GM19328 (cell line): Measurements from ENCODE around the gene SDHB.

Source experiments
- ATAC-seq: cut with Tn5 transposase; IDR thresholded peaks from one replicate; pipeline ENCODE4 v1.9.1; 2021; ENCODE audit warnings: mild to moderate bottlenecking, moderate library complexity; ENCODE audit not compliant: unreplicated experiment

The SDHB gene

DNA sequence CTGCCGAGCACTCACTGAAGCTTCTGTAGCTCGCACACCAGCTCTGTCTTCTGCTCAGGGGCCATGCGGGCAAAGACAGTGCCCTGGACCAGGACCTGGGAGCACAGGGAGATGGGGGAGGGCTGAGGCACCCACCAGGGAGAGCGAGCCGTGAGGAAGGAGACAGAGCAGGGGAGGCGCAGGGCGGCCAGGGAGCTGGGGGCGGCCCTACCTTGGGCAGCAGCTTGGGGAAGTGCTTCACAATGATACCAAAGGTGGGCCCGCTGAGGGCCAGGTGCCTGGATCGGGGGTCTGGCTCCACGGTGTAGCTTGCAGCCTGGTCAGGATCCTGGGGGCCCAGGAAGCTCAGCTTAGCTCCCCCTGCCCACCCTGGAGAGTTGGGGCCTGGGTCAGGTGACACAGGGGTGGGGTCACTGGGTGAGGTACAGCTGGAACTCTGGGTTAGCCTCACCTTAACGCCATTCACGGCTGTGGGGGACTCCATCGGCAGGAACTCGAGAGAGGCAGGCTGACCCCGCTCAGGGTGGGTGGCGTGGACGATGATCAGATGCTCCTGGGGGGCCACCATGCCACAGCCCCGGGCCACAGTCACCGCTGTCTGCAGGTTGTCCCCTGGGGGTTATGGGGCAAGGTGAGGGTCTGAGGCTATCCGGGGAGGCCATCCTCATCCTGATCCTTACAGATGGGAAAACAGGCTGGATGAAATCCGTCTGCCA is 64.0 kb downstream of the SDHB start:
- ATAC-seq: no peak

- ATAC-seq: no peak
Observed at GRCh38 chr1:16988210-16988609, 65.6 kb downstream of the SDHB start.

DNA sequence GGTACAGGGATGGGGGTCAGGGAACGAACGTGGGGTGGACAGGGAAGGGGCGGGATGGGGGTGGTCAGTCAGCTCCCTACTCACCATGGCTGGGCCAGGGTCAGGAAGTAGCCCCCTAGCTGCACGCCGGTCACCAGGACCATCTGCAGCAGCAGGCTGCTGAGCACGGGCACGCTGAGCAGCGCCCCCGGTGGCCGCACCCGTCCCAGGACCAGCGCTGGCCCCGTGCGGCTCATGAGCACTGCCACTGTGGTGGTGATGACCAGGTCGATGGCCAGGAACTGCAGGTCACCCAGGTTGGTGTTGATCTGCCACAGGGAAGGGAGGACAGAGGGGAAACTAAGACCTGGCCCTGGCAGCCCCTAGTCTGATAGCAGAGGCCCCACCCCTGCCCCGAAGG is 66.9 kb downstream of the SDHB start:
- ATAC-seq: no peak

GRCh38 chr1:16986560-16986959 is 67.3 kb downstream of the SDHB start:
- ATAC-seq: no peak

GRCh38 chr1:16986113-16986512 is 67.7 kb downstream of the SDHB start:
- no peak for ATAC-seq

DNA sequence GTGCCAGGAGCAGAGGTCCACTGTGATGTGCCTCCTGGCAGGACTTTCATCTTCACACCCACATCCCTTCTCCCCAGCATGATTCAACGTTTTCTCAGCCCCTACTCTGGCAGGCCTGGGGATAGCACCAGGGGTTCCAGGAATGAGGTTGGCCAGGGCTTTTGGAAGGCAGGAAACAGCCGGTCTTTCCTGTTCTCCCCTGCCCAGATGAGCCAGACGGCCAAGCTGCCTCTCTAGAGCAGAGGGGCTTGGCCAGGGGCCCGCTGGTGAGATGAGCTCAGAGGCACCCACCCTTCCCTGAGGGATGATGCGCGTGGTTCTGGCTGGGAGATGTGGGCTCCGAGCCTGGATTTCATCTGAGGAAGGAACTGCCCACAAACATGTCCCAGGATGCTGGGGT is 69.1 kb downstream of the SDHB start:
- ATAC-seq: no peak

GRCh38 chr1:16983649-16984048 is 70.2 kb downstream of the SDHB start:
- ATAC-seq: no peak

GRCh38 chr1:16982902-16983301 is 70.9 kb downstream of the SDHB start:
- ATAC-seq: no peak

DNA sequence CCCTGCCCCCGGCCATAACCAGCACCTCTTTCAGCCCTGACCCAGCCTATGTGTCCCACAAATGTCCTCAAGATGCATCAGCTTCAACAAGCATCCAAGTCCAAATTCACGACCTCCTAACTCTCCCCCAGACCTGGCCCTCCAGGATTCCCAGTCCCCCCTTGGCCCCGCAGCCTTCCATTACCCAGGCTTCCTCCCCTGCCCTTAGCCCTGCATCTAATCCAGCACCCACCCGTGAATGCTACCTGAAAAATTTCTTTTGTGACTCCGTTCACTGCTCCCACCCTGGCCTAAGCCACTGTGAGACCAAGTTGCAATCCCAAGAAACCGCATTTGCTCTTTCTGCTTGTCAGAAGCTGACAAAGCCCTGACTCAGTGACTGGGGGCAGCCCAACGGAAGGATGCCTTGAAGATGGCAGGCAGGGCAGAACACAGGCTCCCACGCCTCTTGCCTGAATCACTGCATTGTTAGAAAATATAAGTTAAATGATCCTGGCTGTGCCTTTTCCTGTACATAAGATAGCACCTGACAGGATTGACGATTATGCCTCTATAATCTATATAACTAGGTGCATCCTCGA is 72.5 kb downstream of the SDHB start:
- no peak for ATAC-seq

DNA sequence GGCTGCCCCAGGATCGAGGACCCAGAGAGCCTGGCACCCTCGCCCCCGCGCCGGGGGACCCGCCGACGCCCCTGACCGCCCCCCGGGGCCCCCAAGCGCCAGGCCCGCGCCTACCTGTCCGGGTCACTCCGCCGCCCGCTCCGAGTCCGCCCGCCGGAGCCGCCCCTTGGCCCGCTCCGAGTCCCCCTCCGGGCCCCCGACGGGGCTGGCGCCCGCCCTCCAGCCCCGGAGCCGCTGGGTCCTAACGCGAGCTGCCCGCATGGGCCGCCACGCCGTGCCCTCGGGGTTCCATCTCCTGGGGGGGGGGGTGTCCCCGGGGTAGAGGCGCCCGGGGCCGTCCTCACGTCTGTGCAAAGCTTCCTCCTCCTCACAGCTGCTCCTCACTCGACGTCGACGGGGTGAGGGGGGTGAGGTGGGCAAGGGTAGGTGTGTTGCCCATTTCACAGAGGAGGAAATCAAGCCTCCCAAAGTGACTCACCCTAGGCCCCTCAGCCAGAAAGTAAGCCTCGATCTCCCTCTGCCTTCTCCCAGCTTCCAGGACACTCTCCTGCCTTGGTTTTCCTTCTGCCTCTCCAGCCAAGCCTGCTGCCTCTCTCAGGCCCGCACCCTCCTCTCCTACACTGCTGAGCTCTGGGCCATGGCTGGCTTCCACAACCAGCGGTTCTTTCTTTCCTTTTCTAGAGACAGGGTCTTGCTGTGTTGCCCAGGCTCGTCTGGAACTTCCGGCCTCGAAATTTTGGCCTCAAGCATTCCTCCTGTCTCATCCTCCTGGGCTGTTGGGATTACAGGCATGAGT is 73.2 kb downstream of the SDHB start, which contains the start of gene MFAP2:
Gene MFAP2 (minus strand): TSS at position 148 of the 796 bp plus-strand sequence. CDS start 2,347 bp downstream, outside the sequence.
- no peak for ATAC-seq

DNA sequence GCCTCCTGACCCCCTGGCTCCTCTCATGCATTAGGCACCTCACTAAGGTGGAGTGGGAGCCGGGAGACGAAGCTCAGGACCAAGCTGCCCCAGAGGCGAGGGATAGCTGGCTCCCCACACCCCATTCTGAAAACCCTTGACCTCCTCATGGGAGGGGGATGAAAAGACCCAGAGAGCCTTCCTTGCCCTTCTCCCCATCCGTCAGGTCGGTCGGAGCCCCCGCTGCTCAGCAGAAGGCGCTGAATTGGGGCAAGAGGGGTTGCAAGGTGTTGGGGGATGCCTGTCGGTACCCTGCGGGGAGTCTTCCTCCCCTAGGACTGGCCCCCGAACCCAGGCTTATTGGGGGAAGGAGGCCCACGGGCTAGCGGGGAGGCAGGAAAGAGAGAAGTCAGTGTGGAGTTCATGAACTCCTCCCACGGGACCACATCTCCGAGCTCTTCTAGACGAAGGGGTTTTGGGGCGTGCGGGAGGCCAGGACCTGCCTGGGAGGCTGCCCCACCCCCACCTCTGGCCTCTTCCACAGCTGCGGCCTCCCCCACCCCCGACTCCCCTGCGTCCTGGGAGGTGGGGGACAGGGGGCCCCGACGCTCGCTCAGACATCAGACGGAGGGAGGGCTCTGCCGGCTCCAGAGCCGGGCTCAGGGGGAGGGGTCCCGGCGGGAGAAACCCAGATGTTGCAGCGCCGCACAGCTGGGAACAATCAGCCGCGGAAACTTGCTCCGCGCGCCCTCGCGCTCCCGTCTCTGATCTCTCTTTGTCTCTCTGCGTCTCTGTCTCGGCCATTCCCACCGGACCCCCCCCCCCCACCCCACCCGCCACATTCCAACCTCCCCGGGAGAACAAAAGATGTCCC is 74.1 kb downstream of the SDHB start:
- ATAC-seq: no peak

DNA sequence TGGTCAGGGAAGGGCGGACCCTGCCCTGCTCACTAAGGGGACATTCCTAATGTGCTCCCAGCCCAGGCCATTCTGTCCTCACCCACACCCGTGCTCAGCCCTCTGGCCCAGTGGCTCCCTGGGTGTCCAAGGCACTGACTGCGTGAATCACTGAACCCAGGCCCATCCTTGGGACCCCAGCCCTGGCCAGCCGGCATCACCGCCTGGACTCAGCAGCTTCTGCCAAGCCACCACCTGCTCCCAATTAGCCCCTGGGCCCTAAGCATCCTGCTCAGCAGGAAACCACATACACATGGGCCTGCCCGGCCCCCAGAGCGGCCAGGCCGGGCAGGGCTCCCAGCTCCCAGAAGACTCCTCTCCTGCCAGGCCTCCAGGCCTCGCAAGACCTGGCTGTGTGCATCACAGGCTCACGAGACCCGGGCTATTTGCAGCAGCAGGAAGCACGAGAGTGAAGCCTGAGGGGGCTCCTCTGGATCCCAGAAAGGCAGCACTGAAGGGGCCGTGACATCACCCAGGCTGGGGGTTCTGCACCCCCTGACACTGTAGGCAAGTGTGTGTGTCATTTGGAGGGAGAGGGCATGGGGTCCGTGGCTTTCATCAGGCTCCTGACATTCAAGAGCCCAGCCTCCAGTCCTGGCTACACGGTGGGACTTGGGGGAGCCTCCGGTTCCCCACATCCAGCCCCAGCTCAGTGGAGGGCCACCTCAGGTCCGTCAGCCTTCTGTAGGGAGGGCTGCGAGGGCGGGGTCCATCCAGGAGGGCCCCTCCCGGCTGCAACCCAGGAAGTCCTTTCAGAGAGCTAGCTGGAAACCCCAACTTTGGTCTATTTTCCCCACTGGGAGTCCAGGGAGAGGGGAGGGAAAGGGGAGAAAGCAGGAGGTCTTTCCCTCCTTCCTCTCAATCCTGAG is 75.0 kb downstream of the SDHB start:
- no peak for ATAC-seq

DNA sequence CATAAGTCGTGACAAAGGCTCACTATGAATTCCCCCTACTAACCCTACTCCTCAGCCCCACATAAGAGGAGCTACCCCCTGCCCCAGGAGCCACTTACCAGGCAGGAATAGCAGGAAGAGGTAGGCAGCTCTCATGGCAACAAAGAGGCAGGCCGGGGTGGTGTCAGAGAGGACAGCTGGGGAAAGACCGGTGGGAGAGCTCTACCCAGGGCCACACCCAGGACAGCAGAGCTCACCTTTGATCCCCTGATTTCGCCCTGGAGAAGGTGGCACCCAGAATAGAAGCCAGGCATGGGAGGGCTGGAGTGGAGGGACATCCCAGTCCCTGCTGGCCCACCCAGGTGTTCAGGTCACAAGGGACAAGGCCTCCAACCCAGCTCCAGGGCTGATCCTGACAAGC is 75.7 kb downstream of the SDHB start:
- ATAC-seq: no peak

- no peak for ATAC-seq
Observed at GRCh38 chr1:16977377-16977776, 76.5 kb downstream of the SDHB start.

GRCh38 chr1:16976966-16977365 is 76.9 kb downstream of the SDHB start:
- ATAC-seq: no peak

GRCh38 chr1:16975838-16976237 is 78.0 kb downstream of the SDHB start:
- no peak for ATAC-seq

DNA sequence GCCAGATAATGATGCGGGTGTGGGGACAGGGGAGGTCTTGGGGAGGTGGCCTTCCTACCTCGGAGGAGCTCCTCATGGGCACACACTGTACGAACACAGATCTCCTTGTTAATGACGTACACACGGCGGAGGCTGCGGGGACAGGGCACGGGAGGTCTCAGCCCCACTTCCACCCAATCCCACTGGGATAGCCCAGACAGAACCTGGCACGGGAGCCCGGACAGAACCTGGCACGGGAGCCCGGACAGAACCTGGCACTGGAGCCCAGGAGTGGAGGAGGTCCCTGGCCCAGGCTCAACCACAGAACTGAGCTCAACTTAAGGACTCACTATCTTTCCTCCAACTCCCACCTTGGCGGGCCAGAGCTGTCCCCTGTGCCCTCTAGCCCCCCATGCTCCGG is 78.6 kb downstream of the SDHB start:
- ATAC-seq: no peak

GRCh38 chr1:16973215-16973614 is 80.6 kb downstream of the SDHB start:
- no peak for ATAC-seq

GRCh38 chr1:16972189-16972895 is 81.5 kb downstream of the SDHB start:
- ATAC-seq: no peak
